ENCODE data around the gene BLACAT1. TPM values are rescaled to one million over a fixed set of nuclear protein-coding genes. Genes with fewer than 3 reads are reported as not detected.

Gene BLACAT1
- polyA plus RNA-seq, 4 donors: 0.22 to 0.43 (median 0.30) TPM; not detected in 1

DNA sequence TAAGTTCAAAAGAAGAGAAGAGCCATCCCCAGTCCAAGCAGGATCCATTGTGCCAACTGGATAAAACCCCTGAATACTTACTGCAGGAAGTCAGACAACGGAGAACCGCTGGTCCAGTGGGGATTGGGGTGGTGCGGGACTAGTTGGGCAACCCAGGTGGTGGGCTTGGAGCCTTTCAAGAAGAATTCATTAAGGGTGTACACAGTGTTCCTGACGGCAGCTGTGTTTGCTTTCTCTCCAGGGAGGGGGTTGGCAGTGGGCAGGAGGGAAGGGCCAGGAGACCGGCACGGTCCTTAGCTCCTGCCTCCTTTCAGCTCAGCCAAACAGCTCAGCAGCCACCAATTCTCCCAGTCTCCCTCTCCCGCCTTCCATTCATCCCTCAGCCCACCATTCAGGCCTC is 41.5 kb upstream of the BLACAT1 start:
- WGBS, 3 donors: 56 to 70% (median 67%) methylated on average over 7 of the region's 7 CpGs
- H3K27ac ChIP-seq (ENCODE audit: low read depth in 1 of 3, low read length in 2 of 3): no peak overlapping the region
- no peaks in the 10 kb centered on the region for H3K27me3 ChIP-seq (ENCODE audit: control insufficient read depth in 3 of 3, insufficient read depth in 3 of 3, low read length in 3 of 3)
- no peaks in the 10 kb centered on the region for H3K9me3 ChIP-seq (ENCODE audit: control insufficient read depth in 2 of 2, insufficient read depth in 1 of 2, low read depth in 1 of 2, low read length in 1 of 2)
- H3K4me3 ChIP-seq (ENCODE audit: low read depth in 1 of 3, low read length in 3 of 3): no peak overlapping the region
- DNase-seq (no peak), FAIRE-seq (no peak)
- H3K4me1 ChIP-seq (ENCODE audit: control insufficient read depth in 3 of 3, insufficient read depth in 2 of 3, low read depth in 1 of 3, low read length in 2 of 3): peaks cover 0 to 48% (median 0%) of the 10 kb centered on the region in 3 donors
- no peaks in the 10 kb centered on the region for H3K36me3 ChIP-seq (ENCODE audit: control insufficient read depth in 3 of 3, insufficient read depth in 2 of 3, low read depth in 1 of 3, low read length in 3 of 3)

DNA sequence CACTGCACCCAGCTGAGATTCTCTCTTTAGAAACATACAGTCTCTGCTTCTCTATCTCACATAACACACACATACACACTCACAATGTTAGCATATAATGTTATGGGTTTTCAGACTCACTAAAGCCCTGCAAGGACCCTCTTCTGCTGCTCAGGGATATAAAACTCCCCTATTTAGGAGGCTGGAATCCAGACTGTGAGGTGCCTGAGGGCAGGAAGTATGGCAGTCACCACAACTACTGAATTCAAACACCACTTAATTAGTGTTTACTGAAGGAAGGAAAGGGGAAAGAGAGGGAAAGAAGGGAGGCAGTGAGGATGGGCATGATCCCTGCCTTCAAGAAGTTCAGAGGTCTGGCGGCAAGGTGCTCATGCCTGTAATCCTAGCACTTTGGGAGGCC is 40.8 kb upstream of the BLACAT1 start:
- no peak overlapping the region for H3K4me3 ChIP-seq (ENCODE audit: low read depth in 1 of 3, low read length in 3 of 3)
- WGBS, 3 donors: 91 to 98% (median 95%) methylated on average over 1 of the region's 1 CpG
- H3K9me3 ChIP-seq (ENCODE audit: control insufficient read depth in 2 of 2, insufficient read depth in 1 of 2, low read depth in 1 of 2, low read length in 1 of 2): no peaks in the 10 kb centered on the region
- no peaks in the 10 kb centered on the region for H3K27me3 ChIP-seq (ENCODE audit: control insufficient read depth in 3 of 3, insufficient read depth in 3 of 3, low read length in 3 of 3)
- FAIRE-seq (no peak), DNase-seq (no peak)
- no peaks in the 10 kb centered on the region for H3K36me3 ChIP-seq (ENCODE audit: control insufficient read depth in 3 of 3, insufficient read depth in 2 of 3, low read depth in 1 of 3, low read length in 3 of 3)
- no peak overlapping the region for H3K27ac ChIP-seq (ENCODE audit: low read depth in 1 of 3, low read length in 2 of 3)
- peaks cover 0 to 49% (median 0%) of the 10 kb centered on the region in 3 donors for H3K4me1 ChIP-seq (ENCODE audit: control insufficient read depth in 3 of 3, insufficient read depth in 2 of 3, low read depth in 1 of 3, low read length in 2 of 3)

DNA sequence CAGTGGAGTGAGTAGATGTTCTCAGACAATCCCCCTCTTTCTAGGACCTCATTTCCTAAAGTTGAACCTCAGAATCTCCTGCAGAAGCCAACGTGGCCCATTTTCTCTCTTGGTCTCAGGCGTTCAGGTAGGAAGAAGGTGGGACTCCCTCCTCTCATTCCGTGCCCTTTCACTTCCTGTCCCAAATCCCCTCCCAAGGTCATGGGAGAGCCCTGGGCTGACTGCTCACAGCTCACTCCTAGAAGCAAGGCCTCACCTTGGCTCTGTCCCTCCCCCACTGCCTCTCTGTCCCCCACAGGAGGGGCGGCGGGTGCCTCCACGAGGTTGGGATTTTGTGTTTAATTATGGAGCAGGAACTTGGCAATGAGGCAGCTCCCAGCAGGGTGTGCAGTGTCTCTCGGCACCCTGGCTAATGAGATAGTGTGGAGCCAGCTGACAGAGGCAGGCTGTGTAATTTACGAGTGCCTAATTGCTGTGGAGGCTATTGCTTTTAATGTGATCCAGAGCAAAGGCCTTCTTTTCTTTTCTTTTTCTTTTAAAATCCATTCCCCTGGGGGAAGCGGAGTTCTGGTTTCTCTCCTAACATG is 39.5 kb upstream of the BLACAT1 start:
- no peak for FAIRE-seq
- Histone ChIP-seq H3K4me3 (ENCODE audit: low read depth in 1 of 3, low read length in 3 of 3) (no peak overlapping the region), H3K9me3 (ENCODE audit: control insufficient read depth in 2 of 2, insufficient read depth in 1 of 2, low read depth in 1 of 2, low read length in 1 of 2) (no peaks in the 10 kb centered on the region), H3K36me3 (ENCODE audit: control insufficient read depth in 3 of 3, insufficient read depth in 2 of 3, low read depth in 1 of 3, low read length in 3 of 3) (no peaks in the 10 kb centered on the region), H3K27ac (ENCODE audit: low read depth in 1 of 3, low read length in 2 of 3) (no peak overlapping the region), H3K27me3 (ENCODE audit: control insufficient read depth in 3 of 3, insufficient read depth in 3 of 3, low read length in 3 of 3) (no peaks in the 10 kb centered on the region), H3K4me1 (ENCODE audit: control insufficient read depth in 3 of 3, insufficient read depth in 2 of 3, low read depth in 1 of 3, low read length in 2 of 3) (peaks cover 0 to 35% (median 0%) of the 10 kb centered on the region in 3 donors)
- WGBS, 3 donors: 21 to 49% (median 30%) methylated on average over 9 of the region's 9 CpGs
- DNase-seq: peak; percentile 56 to 61

DNA sequence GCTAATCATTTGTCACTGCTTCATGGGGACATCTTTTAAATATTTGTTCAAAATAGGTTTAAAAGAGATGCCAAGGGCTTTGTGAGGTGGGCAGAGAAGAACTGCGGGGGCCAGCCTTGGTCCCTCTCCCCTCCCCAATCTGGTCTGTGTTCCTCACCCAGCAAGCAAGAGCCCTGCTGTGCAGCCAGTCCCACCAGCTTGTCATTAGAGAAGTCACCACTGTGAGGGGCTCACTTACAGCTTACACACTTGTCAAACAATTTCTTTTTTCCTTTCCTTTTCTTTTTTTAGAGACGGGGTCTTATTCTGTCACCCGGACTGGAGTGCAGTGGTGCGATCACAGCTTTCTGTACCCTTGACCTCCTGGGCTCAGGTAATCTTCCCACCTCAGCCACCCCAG is 38.3 kb upstream of the BLACAT1 start:
- Histone ChIP-seq H3K9me3 (ENCODE audit: control insufficient read depth in 2 of 2, insufficient read depth in 1 of 2, low read depth in 1 of 2, low read length in 1 of 2) (no peaks in the 10 kb centered on the region), H3K4me1 (ENCODE audit: control insufficient read depth in 3 of 3, insufficient read depth in 2 of 3, low read depth in 1 of 3, low read length in 2 of 3) (peaks cover 0 to 33% (median 0%) of the 10 kb centered on the region in 3 donors), H3K27me3 (ENCODE audit: control insufficient read depth in 3 of 3, insufficient read depth in 3 of 3, low read length in 3 of 3) (no peaks in the 10 kb centered on the region), H3K4me3 (ENCODE audit: low read depth in 1 of 3, low read length in 3 of 3) (no peak overlapping the region), H3K36me3 (ENCODE audit: control insufficient read depth in 3 of 3, insufficient read depth in 2 of 3, low read depth in 1 of 3, low read length in 3 of 3) (no peaks in the 10 kb centered on the region), H3K27ac (ENCODE audit: low read depth in 1 of 3, low read length in 2 of 3) (no peak overlapping the region)
- FAIRE-seq: no peak
- 84 to 89% (median 87%) methylated on average over 4 of the region's 4 CpGs for WGBS, 3 donors
- DNase-seq: no peak

DNA sequence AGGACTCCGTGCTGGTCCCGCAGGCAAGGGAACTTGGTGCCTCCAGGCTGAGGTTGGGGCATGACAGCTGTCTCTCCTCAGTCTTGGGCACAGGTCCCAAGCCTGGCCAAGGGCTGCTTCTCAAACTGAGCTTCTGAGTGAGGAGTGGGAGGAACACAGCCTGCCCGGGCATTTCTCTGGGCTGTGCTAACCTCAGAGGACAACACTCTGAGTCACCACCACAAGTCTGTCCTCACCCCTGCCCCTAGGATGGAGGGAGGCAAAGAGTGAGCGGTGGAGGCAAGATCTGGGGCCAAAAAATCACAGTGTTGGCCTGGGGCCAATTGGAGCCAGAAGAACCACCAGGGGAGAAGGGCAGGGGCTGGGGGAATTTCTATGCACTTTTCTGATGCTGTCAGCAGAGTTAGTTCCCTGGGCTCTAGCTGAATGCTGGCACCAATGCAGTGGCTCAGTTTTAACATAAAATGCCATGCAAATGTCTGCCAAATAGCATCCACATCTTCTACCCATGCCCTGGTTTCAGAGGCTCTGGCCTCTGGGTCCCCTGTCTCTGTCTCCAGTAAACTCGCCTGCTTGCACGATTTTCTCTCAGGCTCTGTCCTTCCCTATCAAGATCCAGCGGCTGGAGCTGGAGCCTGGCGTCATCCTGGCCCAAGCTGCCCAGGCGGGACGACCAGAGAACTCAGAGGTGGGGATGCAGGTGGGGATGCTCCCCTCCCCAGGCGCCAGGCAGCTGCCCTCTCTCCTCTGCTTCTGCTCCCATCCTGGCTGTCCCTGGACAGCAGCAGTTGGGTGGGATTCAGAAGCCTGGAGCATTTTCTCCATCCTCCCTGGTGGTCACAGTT is 37.6 kb upstream of the BLACAT1 start:
- no peaks in the 10 kb centered on the region for H3K27me3 ChIP-seq (ENCODE audit: control insufficient read depth in 3 of 3, insufficient read depth in 3 of 3, low read length in 3 of 3)
- FAIRE-seq (no peak), DNase-seq (no peak)
- H3K4me3 ChIP-seq (ENCODE audit: low read depth in 1 of 3, low read length in 3 of 3): no peak overlapping the region
- no peak overlapping the region for H3K27ac ChIP-seq (ENCODE audit: low read depth in 1 of 3, low read length in 2 of 3)
- H3K4me1 ChIP-seq (ENCODE audit: control insufficient read depth in 3 of 3, insufficient read depth in 2 of 3, low read depth in 1 of 3, low read length in 2 of 3): peaks cover 0 to 33% (median 0%) of the 10 kb centered on the region in 3 donors
- no peaks in the 10 kb centered on the region for H3K9me3 ChIP-seq (ENCODE audit: control insufficient read depth in 2 of 2, insufficient read depth in 1 of 2, low read depth in 1 of 2, low read length in 1 of 2)
- 45 to 57% (median 56%) methylated on average over 11 of the region's 11 CpGs for WGBS, 3 donors
- no peaks in the 10 kb centered on the region for H3K36me3 ChIP-seq (ENCODE audit: control insufficient read depth in 3 of 3, insufficient read depth in 2 of 3, low read depth in 1 of 3, low read length in 3 of 3)

DNA sequence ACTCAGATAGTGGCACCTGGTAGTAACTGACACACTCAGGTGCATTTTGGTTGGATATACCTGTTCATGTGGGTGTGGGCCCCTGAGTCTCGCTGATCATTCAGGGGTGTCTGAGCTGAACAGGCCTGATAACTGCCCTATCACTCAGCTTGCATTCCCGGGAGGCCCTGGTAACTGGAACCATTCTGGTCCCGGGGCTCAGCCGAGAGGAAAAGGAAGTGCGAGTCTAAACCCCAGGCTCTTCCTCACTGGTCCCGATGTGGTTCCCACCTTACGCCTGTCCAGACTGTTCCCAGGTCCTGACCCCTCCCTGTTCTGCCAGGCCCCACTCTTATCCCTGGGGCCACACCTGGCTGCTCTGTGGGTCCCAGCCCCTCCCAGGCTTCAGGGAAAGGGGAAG is 36.9 kb upstream of the BLACAT1 start:
- Histone ChIP-seq H3K9me3 (ENCODE audit: control insufficient read depth in 2 of 2, insufficient read depth in 1 of 2, low read depth in 1 of 2, low read length in 1 of 2) (no peaks in the 10 kb centered on the region), H3K4me1 (ENCODE audit: control insufficient read depth in 3 of 3, insufficient read depth in 2 of 3, low read depth in 1 of 3, low read length in 2 of 3) (peaks cover 0 to 33% (median 0%) of the 10 kb centered on the region in 3 donors), H3K36me3 (ENCODE audit: control insufficient read depth in 3 of 3, insufficient read depth in 2 of 3, low read depth in 1 of 3, low read length in 3 of 3) (no peaks in the 10 kb centered on the region), H3K27ac (ENCODE audit: low read depth in 1 of 3, low read length in 2 of 3) (peak overlapping the region in 2 of 3 donors; percentile 14 to 18), H3K27me3 (ENCODE audit: control insufficient read depth in 3 of 3, insufficient read depth in 3 of 3, low read length in 3 of 3) (no peaks in the 10 kb centered on the region), H3K4me3 (ENCODE audit: low read depth in 1 of 3, low read length in 3 of 3) (no peak overlapping the region)
- 31 to 48% (median 37%) methylated on average over 7 of the region's 7 CpGs for WGBS, 3 donors
- FAIRE-seq (no peak), DNase-seq (no peak)

DNA sequence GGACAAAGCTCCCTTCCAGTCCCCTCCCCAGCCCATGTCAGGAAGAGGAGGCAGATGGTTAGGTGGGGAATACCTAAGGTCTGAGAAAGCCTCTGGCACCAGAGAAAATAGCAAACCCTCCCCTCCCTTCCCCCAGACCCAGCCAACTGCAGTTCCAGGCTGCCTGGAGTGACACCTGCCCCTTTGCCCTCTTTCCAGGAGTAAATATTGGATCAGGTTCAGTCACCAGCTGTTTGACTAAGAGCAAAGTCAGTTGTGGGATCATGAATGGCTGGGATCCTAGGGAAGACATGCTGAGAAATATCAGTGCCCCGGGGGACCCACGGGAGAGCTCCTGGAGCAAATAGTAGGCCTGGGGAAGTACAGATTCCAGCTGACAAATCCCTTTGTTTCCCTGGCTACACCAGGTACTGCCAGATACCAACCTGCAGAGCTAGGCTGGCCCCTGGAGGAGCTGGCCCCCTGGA is 36.4 kb upstream of the BLACAT1 start:
- peaks cover 0 to 33% (median 0%) of the 10 kb centered on the region in 3 donors for H3K4me1 ChIP-seq (ENCODE audit: control insufficient read depth in 3 of 3, insufficient read depth in 2 of 3, low read depth in 1 of 3, low read length in 2 of 3)
- no peak overlapping the region for H3K4me3 ChIP-seq (ENCODE audit: low read depth in 1 of 3, low read length in 3 of 3)
- H3K27ac ChIP-seq (ENCODE audit: low read depth in 1 of 3, low read length in 2 of 3): peak overlapping the region in 2 of 3 donors; percentile 14 to 18
- peak in 1 of 2 donors; percentile 59 for DNase-seq
- no peaks in the 10 kb centered on the region for H3K27me3 ChIP-seq (ENCODE audit: control insufficient read depth in 3 of 3, insufficient read depth in 3 of 3, low read length in 3 of 3)
- WGBS, 3 donors: 11 to 34% (median 12%) methylated on average over 2 of the region's 2 CpGs
- no peak for FAIRE-seq
- H3K9me3 ChIP-seq (ENCODE audit: control insufficient read depth in 2 of 2, insufficient read depth in 1 of 2, low read depth in 1 of 2, low read length in 1 of 2): no peaks in the 10 kb centered on the region
- H3K36me3 ChIP-seq (ENCODE audit: control insufficient read depth in 3 of 3, insufficient read depth in 2 of 3, low read depth in 1 of 3, low read length in 3 of 3): no peaks in the 10 kb centered on the region

DNA sequence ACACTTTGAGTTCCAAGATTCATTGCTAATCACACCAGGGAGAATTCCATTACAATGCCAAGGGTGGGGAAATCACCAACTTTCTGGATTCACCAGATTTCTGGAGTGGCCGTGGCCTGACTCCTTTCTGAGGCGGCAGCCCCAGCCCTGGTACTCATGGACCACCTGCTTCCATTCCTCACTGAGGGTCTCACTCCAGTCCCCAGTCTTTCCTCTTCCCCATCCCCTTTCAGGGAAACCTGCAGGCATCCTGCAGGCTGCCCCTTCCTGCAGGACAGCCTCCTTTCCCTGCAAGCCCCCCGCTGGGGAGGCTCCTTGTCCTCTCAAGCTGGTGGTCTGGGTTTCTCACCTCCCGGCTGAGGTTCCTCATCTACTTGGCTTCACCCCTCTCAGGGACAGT is 35.9 kb upstream of the BLACAT1 start:
- peaks cover 0 to 33% (median 0%) of the 10 kb centered on the region in 3 donors for H3K4me1 ChIP-seq (ENCODE audit: control insufficient read depth in 3 of 3, insufficient read depth in 2 of 3, low read depth in 1 of 3, low read length in 2 of 3)
- H3K36me3 ChIP-seq (ENCODE audit: control insufficient read depth in 3 of 3, insufficient read depth in 2 of 3, low read depth in 1 of 3, low read length in 3 of 3): no peaks in the 10 kb centered on the region
- H3K9me3 ChIP-seq (ENCODE audit: control insufficient read depth in 2 of 2, insufficient read depth in 1 of 2, low read depth in 1 of 2, low read length in 1 of 2): no peaks in the 10 kb centered on the region
- DNase-seq (no peak), FAIRE-seq (no peak)
- no peaks in the 10 kb centered on the region for H3K27me3 ChIP-seq (ENCODE audit: control insufficient read depth in 3 of 3, insufficient read depth in 3 of 3, low read length in 3 of 3)
- WGBS, 3 donors: 40 to 56% (median 45%) methylated on average over 3 to 4 of the region's 4 CpGs
- no peak overlapping the region for H3K4me3 ChIP-seq (ENCODE audit: low read depth in 1 of 3, low read length in 3 of 3)
- no peak overlapping the region for H3K27ac ChIP-seq (ENCODE audit: low read depth in 1 of 3, low read length in 2 of 3)
